Right lobe of liver (tissue), 4 donors: ENCODE results near the gene ZSCAN12.

ENCODE experiments used
- POLR2A ChIP-seq: fragments of 450-650 bp; IDR thresholded peaks from one replicate; pipeline ENCODE4 v1.6.1; 2017; ENCODE audit warnings: antibody characterized with exemption, mild to moderate bottlenecking
- TF ChIP-seq, protein P1 (sequence below), 4 donors: fragments of 200-600 bp in 3 of 4; fragments of 450-650 bp in 1 of 4; IDR thresholded peaks; one replicate each; pipeline versions ENCODE4 v1.5.1 to v1.8.0; 2016 to 2022; ENCODE audit warnings: antibody characterized with exemption in 4 of 4, mild to moderate bottlenecking in 2 of 4
- donor health status: DM: no; HTN: no; CAD: no.
- donor health status: DM: no; HTN: no; CAD: no.
- donor health status: DM: no; HTN: yes; CAD: no.

GRCh38 chr6:28402197-28402596 is 2.6 kb upstream of the ZSCAN12 start:
- TF ChIP-seq POLR2A: no peak
- TF ChIP-seq, protein P1, sequence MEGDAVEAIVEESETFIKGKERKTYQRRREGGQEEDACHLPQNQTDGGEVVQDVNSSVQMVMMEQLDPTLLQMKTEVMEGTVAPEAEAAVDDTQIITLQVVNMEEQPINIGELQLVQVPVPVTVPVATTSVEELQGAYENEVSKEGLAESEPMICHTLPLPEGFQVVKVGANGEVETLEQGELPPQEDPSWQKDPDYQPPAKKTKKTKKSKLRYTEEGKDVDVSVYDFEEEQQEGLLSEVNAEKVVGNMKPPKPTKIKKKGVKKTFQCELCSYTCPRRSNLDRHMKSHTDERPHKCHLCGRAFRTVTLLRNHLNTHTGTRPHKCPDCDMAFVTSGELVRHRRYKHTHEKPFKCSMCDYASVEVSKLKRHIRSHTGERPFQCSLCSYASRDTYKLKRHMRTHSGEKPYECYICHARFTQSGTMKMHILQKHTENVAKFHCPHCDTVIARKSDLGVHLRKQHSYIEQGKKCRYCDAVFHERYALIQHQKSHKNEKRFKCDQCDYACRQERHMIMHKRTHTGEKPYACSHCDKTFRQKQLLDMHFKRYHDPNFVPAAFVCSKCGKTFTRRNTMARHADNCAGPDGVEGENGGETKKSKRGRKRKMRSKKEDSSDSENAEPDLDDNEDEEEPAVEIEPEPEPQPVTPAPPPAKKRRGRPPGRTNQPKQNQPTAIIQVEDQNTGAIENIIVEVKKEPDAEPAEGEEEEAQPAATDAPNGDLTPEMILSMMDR (IDR thresholded peaks at IDR 0.05): no peak
